ENCODE measurements around the gene TRMT13. TPM values are rescaled to one million over a fixed set of nuclear protein-coding genes. Genes with fewer than 3 reads are reported as not detected.

Gene TRMT13
- total and polyA plus RNA-seq, 9 of the 15 experiments (the other 6 are each of a cell fraction or from before 2014, with no cell fraction given): 18.7 to 33.0 (median 28.9) TPM

- no peak for FAIRE-seq
- Histone ChIP-seq H3K9ac (ENCODE audit: insufficient read depth in 1 of 2, low read depth in 2 of 2, low read length in 2 of 2) (no peak overlapping the region), H3K27ac (ENCODE audit: extremely low read depth, low read depth, low read length) (no peak overlapping the region), H3K4me3 (no peak overlapping the region), H3K36me3 (ENCODE audit: control insufficient read depth, insufficient read depth, low read length) (peaks cover 96% of the 10 kb centered on the region), H3K9me1 (ENCODE audit: control insufficient read depth, insufficient read depth, low read length) (peaks cover 3% of the 10 kb centered on the region), H3K79me2 (ENCODE audit: control insufficient read depth, insufficient read depth, low read length) (no peaks in the 10 kb centered on the region), H3K9me3 (replicated peaks; ENCODE audit: control insufficient read depth, insufficient read depth, low read depth, low read length) (no peaks in the 10 kb centered on the region), H2AFZ (ENCODE audit: low read depth, low read length) (no peak overlapping the region), H4K20me1 (replicated peaks; ENCODE audit: control insufficient read depth, insufficient read depth, low read length) (no peaks in the 10 kb centered on the region), H3K4me1 (replicated peaks in 1 of 2; ENCODE audit: control insufficient read depth in 2 of 2, insufficient read depth in 2 of 2, low read length in 2 of 2) (peaks cover 0 to 11% of the 10 kb centered on the region in 2 experiments; a peak in 2 of 5 replicates), H3K27me3 (ENCODE audit: control insufficient read depth in 2 of 2, insufficient read depth in 2 of 2, low read length in 2 of 2) (no peaks in the 10 kb centered on the region), H3K4me2 (ENCODE audit: insufficient read depth, low read length) (no peak overlapping the region)
- WGBS (ENCODE audit: insufficient coverage, low coverage, missing lambda C conversion rate): 17% methylated on average over 3 of the region's 3 CpGs
- CTCF ChIA-PET (ENCODE audit: low intra/inter-chr PET ratio): no interaction called here
- TF ChIP-seq CBFA2T3 (IDR thresholded peaks at IDR 0.05) (peak; percentile 64), TCF3 (CRISPR knock-in tag; IDR thresholded peaks at IDR 0.05) (peak; percentile 55), ZNF740 (CRISPR knock-in tag; IDR thresholded peaks at IDR 0.05) (no peak), ZNF740 (tag; IDR thresholded peaks at IDR 0.05) (no peak), TGIF2 (CRISPR knock-in tag; IDR thresholded peaks at IDR 0.05) (no peak), FOSL1 (tag; conservative IDR thresholded peaks at IDR 0.05) (peak; percentile 86), DPF2 (IDR thresholded peaks at IDR 0.05) (peak; percentile 36; the same call in 1 of the 2 replicates), SMARCA4 (IDR thresholded peaks at IDR 0.05) (peak; percentile 48; the same call in 1 of the 2 replicates), ARID1B (IDR thresholded peaks at IDR 0.05) (peak; percentile 72; the same call in 1 of the 2 replicates), USF2 (CRISPR knock-in tag; IDR thresholded peaks at IDR 0.05) (no peak), PHF20 (IDR thresholded peaks at IDR 0.05; ENCODE audit: partially characterized antibody) (no peak), RCOR1 (IDR thresholded peaks at IDR 0.05; ENCODE audit: borderline replicate concordance in 1 of 2, low read depth in 2 of 2, low read length in 2 of 2) (peak in 1 of 2 experiments; percentile 55; a peak in 1 of 4 replicates), TEAD4 (IDR thresholded peaks at IDR 0.05; ENCODE audit: low read length) (peak; percentile 50; the same call in 1 of the 2 replicates), TEAD4 (CRISPR knock-in tag; IDR thresholded peaks at IDR 0.05; ENCODE audit: borderline replicate concordance) (no peak), KDM1A (IDR thresholded peaks at IDR 0.05) (peak; percentile 62 to 63), NCOA1 (IDR thresholded peaks at IDR 0.05; ENCODE audit: low read depth) (no peak), DACH1 (IDR thresholded peaks at IDR 0.05; ENCODE audit: partially characterized antibody) (peak; percentile 49), SMARCE1 (IDR thresholded peaks at IDR 0.05) (0 out of 2 replicates have a peak, but pooled peaks have one; percentile 30), ZC3H11A (IDR thresholded peaks at IDR 0.05; ENCODE audit: low read depth, low read length) (no peak), HDAC1 (IDR thresholded peaks at IDR 0.05) (peak in 1 of 2 experiments; percentile 53; a peak in 1 of 4 replicates), JUND (IDR thresholded peaks at IDR 0.05; ENCODE audit: borderline replicate concordance, low read depth, low read length) (0 out of 2 replicates have a peak, but pooled peaks have one; percentile 12), JUND (tag; IDR thresholded peaks at IDR 0.05; ENCODE audit: borderline replicate concordance, low read depth, low read length) (no peak), MAFG (tag; conservative IDR thresholded peaks at IDR 0.05) (no peak), TAL1 (IDR thresholded peaks at IDR 0.05) (peak; percentile 35)
- no TSS peak for BruUV-seq (replicated peaks)
- POLR2A ChIA-PET: interaction anchor here (1.9 kb wide), 1 partner anchor 9 kb away, joined by 6 read pairs; the partner anchor contains the start of genes SASS6 and TRMT13
- intact Hi-C loops (cut with micrococcal nuclease) (no loop called here), in situ Hi-C loops (cut with MboI) (no loop called here)
- ATAC-seq: no peak
- peak in 1 of 4 experiments; percentile 20 for DNase-seq (ENCODE audit: extremely low read depth in 1 of 4, low spot score in 3 of 4)
Observed at GRCh38 chr1:100142343-100142742, 9.4 kb downstream of the TRMT13 start.

Data from K562 (cell line).